ENCODE data around the gene MIPOL1.
"Not testable (repeated sequence)": the region's sequence is repeated elsewhere in the genome, so short reads cannot be mapped to it uniquely, and the experiment has no call there.

Gene MIPOL1

DNA sequence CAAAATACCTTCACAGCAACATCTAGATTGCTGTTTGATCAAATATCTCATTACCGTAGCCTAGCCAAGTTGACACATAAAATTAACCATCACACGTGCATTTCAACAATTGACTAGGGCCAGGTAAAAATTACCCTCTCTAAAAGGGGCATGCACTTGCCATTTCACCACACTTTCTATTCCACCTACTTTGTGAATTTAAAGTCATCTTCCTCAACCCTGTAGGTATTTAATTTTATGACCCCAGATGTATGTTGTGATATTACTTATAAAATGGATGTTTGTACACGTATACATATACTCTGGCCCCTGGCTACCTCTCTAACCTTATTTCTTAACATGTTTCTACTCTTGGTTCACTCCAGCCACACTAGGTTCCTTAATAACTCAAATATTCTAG lies 237.1 kb downstream of the MIPOL1 start:
- TF ChIP-seq POLR2A (IDR thresholded peaks at IDR 0.05; ENCODE audit: low read depth, low read length): no peak

DNA sequence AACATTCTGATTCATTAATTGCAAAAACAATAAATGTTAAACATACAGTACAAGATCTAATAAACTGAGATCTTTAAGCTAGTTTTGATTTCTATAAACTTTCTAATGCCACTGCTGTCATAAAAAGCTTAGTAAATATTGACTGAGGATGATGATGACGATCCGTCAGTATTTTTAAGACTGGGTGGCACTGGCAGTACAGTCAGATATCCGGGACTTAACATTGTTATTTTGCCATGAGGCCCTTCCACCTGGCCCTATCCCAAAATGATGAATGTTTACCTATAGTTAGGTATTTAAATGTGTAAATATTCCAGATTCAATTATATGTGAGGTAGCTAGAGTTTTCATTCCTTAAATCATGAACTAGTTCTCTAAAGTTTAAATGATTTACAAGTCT lies 238.8 kb downstream of the MIPOL1 start:
- FAIRE-seq (no peak), DNase-seq (ENCODE audit: insufficient read length, low spot score) (no peak)
- no peak for TF ChIP-seq POLR2A (IDR thresholded peaks at IDR 0.05; ENCODE audit: low read depth, low read length)

More for the DNA sequence above, 237.1 kb downstream of the MIPOL1 start:
- DNase-seq (ENCODE audit: insufficient read length, low spot score) (no peak), FAIRE-seq (no peak)

DNA sequence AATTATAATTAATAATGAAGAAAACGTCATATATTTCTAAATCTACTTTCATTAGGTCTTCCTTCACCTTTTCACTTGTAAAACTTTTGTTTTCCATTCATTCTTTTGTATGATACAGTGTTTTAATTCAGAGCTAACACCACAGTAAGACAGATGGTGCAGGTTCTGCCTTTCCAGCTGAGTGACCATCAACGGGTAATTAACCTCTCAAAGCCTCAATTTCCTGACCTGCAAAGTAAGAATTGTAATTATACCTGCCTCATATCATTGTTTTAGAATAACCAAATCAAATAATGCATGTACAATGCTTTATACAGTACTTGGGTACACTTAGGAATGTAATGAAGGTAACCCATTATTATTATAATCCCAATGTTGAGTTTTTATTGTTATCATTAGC lies 239.8 kb downstream of the MIPOL1 start:
- TF ChIP-seq POLR2A (IDR thresholded peaks at IDR 0.05; ENCODE audit: low read depth, low read length): no peak
- FAIRE-seq: no peak
- no peak for DNase-seq (ENCODE audit: insufficient read length, low spot score)

DNA sequence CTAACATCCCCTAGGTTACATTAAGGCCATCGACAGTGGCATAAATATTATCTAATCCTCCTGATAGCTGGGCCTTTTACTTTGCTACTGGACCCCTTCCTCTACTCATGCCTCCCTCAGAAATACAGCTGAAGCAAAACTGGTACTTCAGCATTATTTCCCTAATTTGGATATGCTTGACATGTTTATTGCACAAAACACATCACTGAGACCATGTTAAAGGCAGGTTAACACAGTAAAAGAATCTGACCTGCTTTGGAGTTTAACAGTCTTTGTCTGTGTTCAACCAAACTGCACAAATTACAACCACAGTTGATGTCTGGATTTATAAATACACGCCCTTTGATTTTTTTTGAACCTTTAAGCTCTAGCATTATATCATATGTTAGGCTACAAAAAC lies 240.7 kb downstream of the MIPOL1 start:
- DNase-seq (ENCODE audit: insufficient read length, low spot score): no peak
- FAIRE-seq: no peak
- no peak for TF ChIP-seq POLR2A (IDR thresholded peaks at IDR 0.05; ENCODE audit: low read depth, low read length)

DNA sequence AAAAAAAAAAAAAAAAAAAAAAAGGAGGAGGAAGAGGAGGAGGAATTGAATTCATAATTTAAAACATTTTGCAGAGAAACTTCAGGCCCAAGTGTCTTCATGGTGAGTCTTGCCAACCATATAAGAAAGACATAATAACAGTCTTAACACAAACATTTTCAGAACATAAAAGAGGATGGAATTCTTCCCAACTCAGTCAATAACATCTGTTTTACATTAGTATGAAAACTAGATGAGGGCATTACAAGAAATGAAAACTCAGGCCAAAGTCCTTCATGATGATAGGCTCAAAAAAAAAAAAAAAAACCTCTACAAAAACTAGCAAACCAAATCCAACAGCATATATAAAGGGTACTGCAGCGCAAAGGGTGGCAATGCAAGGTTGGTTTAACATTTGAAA lies 245.7 kb downstream of the MIPOL1 start:
- DNase-seq (ENCODE audit: insufficient read length, low spot score) (no peak), FAIRE-seq (no peak)
- no peak for TF ChIP-seq POLR2A (IDR thresholded peaks at IDR 0.05; ENCODE audit: low read depth, low read length)

DNA sequence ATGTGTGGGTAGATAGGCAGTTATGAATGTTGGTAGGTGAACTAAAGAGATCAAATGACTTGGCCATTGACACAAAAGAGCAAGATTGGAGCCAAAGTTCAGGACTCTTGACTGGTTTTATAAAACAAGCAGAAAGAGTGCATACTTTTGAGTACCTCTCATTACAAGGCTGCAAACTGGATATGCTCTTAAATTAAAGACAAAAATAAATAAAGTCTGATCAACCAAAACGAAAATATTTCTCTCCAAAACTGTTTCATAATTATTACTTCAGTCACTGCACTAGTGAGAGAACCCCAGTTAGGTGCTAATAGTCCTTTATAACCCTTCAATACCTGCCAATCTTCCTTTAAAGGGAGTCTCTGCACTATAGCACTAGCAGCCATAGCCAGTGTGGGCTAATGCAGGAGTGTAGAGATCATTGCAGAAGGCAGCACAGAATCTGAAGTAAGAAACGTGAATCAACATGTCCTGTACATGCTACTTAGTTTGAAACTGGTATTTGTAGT lies 250.2 kb downstream of the MIPOL1 start:
- no peak for DNase-seq (ENCODE audit: insufficient read length, low spot score)
- TF ChIP-seq POLR2A (IDR thresholded peaks at IDR 0.05; ENCODE audit: low read depth, low read length): no peak
- FAIRE-seq: no peak

DNA sequence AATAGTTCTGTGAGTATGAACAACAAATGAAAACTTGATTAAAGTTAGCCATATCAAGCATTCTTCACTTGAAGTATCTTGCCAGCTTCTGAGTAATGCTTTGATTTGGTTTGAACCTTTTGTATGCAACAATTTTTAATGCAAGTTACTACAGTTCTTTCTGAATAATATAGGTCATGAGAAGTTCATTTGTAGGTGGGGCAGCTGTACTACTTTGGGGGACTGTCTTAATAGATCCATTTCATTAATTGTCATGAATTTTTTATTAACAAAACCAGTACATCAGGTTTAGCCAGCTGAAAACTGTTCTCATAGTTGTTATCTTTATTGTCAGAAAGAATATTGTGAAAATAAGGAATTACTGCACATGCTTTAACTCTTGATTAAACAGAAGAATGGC lies 254.6 kb downstream of the MIPOL1 start:
- DNase-seq (ENCODE audit: insufficient read length, low spot score): no peak
- no peak for TF ChIP-seq POLR2A (IDR thresholded peaks at IDR 0.05; ENCODE audit: low read depth, low read length)
- FAIRE-seq: no peak

DNA sequence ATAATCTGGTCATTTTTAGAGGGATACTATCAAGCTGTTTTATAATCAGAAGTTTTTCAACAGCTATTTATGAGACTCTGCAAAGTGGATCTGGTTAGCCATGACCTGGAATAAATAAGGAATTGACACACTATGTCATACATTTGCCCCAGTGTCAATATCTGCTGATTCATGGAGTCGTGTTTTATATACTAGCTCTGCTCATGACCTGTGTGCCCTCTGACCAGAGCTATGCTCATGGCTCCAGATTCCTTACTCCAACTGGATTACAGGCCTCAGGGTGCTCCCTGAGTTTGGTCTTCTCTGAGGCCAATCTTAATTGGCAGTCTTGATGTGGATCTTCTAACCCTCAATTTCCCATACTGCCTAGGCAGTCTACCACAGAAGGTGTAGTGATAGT lies 256.2 kb downstream of the MIPOL1 start:
- DNase-seq (ENCODE audit: insufficient read length, low spot score) (no peak), FAIRE-seq (no peak)
- TF ChIP-seq POLR2A (IDR thresholded peaks at IDR 0.05; ENCODE audit: low read depth, low read length): no peak

DNA sequence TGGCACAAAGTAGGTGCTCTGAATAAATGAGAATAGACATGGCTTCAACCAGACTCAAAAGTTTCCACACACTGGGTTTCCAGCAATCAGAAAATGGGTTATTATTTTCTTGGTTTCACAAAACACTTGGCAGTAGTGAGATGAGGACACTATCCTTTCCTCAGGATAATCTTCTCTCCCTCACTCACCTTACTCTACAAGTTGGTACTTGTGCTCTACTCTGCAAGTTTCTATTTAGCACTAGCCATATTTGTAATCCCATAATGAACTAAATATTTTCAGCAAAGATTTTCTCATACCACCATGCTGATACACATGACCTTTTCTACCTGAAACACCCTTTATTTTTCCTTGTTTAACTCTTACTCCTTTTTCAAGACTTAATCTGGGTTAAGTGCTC lies 259.6 kb downstream of the MIPOL1 start:
- TF ChIP-seq POLR2A (IDR thresholded peaks at IDR 0.05; ENCODE audit: low read depth, low read length): no peak
- no peak for DNase-seq (ENCODE audit: insufficient read length, low spot score)
- no peak for FAIRE-seq

DNA sequence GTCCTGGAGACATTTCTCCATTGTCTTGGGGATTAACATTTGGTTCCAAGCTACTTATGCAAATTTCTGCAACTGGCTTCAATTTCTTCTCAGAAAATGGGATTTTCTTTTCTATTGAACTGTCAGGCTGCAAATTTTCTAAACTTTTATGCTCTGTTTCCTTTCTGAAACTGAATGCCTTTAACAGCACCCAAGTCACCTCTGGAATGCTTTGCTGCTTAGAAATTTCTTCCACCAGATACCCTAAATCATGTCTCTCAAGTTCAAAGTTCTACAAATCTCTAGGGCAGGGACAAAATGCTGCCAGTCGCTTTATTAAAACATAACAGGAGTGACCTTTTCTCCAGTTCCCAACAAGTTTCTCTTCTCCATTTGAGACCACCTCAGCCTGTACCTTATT lies 264.7 kb downstream of the MIPOL1 start:
- not testable (repeated sequence) for DNase-seq (ENCODE audit: insufficient read length, low spot score); FAIRE-seq

DNA sequence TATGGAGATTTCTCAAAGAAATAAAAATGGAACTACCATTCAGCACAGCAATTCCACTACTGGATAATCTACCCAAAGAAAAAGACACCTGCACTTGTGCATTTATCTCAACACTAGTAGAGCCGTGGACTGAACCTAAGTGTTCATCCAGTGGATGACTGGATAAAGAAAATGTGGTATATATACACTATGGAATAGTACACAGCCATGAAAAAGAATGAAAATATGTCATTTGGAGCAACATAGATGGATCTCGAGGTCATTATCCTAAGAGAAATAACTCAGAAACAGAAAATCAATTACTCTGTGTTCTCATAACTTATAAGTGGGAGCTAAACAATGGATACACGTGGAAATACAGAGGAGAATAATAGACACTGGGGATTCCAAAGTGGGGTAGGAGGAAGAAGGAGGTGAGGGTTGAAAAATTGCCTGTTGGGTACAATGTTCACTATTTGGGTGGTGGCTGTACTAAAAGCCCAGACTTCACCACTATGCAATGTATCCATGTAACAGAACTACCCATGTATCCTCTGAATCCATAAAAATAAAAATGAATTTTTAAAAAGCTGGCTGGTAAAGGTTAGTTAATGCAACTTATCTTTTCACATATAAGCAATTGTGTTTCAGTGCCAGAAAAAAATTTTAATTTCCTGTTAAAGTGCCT lies 266.6 kb downstream of the MIPOL1 start:
- TF ChIP-seq POLR2A (IDR thresholded peaks at IDR 0.05; ENCODE audit: low read depth, low read length): no peak
- DNase-seq (ENCODE audit: insufficient read length, low spot score) (no peak), FAIRE-seq (no peak)

DNA sequence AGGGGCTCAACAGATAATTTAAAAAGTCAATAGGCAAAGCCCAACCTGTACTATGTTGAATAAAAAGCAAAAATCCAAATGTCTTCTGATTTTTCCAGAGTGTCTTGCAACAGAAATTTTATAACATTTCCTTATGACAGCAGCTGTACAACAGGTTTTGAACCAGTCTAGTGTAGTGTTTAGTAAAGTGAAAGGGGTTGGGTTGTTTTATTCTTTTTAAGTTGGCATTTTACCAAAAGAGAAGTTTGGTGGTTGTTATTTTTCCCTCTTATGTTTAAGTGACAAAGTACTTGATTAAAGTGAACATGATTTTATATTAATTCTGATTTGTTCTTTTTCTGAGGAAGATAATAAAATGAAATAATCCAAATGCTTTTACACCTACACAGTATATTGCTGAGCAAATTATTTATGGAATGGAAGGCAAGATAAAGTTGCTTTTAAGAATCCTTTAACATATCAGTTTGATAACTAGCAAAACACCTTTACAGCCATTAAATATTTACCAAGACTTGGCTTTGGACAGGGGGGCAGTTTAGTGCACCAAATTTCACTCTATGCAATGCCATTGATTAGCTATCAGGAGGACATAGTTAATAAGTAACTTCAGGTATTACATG lies 268.4 kb downstream of the MIPOL1 start:
- DNase-seq (ENCODE audit: insufficient read length, low spot score): no peak
- TF ChIP-seq POLR2A (IDR thresholded peaks at IDR 0.05; ENCODE audit: low read depth, low read length): no peak
- FAIRE-seq: no peak

DNA sequence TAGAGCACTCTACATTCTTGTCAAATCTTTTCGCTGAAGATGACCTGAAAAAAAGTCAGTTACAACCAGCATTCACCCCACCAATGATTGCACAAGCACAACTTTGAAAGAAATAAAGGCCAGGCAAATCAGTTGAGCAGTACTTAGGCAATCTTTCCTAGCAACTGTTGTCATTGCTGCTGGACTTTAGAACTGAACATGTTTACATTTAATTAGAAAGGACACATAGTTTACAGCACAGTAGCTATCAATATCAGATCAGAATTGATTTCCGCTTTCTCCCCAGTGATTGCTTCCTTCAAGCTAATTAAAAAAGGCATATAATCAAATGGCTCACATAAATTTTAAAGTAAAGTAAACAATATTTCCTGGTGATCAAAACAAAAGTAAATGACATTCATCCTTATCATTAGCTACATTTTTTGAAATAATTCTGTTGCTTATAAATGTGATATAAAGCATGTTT lies 268.9 kb downstream of the MIPOL1 start:
- no peak for DNase-seq (ENCODE audit: insufficient read length, low spot score)
- no peak for FAIRE-seq
- TF ChIP-seq POLR2A (IDR thresholded peaks at IDR 0.05; ENCODE audit: low read depth, low read length): no peak

DNA sequence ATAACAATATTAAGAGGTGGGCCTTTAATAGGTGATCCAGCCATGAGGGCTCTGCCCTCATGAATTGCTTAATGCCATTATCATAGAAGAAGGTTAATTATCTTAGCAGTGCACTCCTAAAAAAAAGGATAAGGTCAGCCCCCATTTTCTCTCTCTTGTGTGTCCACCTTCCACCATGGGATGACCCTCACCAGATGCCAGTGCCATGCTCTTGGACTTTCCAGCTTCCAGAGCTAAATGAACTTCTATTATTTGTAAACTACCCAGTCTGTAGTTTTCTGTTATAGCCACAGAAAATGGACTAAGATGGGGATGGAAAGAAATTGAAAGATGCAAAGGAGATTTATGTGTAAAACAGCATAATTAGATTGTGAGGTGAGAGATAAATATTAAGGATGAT lies 271.9 kb downstream of the MIPOL1 start:
- TF ChIP-seq POLR2A (IDR thresholded peaks at IDR 0.05; ENCODE audit: low read depth, low read length): no peak
- DNase-seq (ENCODE audit: insufficient read length, low spot score): no peak
- FAIRE-seq: no peak

DNA sequence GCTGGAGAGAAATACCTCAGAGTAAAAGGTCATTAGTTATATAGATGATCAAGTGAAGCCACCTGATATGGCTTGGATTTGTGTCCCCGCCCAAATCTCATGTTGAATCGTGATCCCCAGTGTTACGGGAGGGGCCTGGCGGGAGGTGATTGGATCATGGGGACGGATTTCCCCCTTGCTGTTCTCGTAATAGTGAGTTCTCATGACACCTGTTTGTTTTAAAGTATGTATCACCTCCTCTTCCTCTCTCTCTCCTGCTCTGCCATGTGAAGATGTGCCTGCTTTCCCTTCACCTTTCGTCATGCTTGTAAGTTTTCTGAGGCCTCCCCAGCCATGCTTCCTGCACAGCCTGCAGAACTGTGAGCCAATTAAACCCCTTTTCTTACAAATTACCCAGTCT lies 272.5 kb downstream of the MIPOL1 start:
- no peak for FAIRE-seq
- no peak for TF ChIP-seq POLR2A (IDR thresholded peaks at IDR 0.05; ENCODE audit: low read depth, low read length)

More for the DNA sequence above, 272.5 kb downstream of the MIPOL1 start:
- DNase-seq (ENCODE audit: insufficient read length, low spot score): no peak

All from H54 (cell line).